ENCODE measurements around the gene COLEC11. TPM values are rescaled to one million over a fixed set of nuclear protein-coding genes. Genes with fewer than 3 reads are reported as not detected.
"Not testable (repeated sequence)": the region's sequence is repeated elsewhere in the genome, so short reads cannot be mapped to it uniquely, and the experiment has no call there.

COLEC11 gene
- total RNA-seq, 1 donor from 2014 or later = not detected

GRCh38 chr2:3608373-3609278, 13.7 kb downstream of the COLEC11 start:
- Mint-ChIP-seq H3K27me3 (peaks cover 3% of the 10 kb centered on the region), H3K36me3 (ENCODE audit: insufficient read depth) (peaks cover 2% of the 10 kb centered on the region)
- TF ChIP-seq CTCF (IDR thresholded peaks at IDR 0.05; ENCODE audit: unreplicated experiment) = no peak

GRCh38 chr2:3609279-3609673, 14.4 kb downstream of the COLEC11 start:
- H3K9me3 Mint-ChIP-seq (ENCODE audit: low read depth); DNase-seq (ENCODE audit: low spot score, unreplicated experiment); H3K4me3 Mint-ChIP-seq (ENCODE audit: low read depth); H3K27ac Mint-ChIP-seq; H3K27me3 Mint-ChIP-seq; H3K36me3 Mint-ChIP-seq (ENCODE audit: insufficient read depth); H3K4me1 Mint-ChIP-seq (ENCODE audit: low read depth): not testable (repeated sequence)

More at GRCh38 chr2:3608373-3609278, 13.7 kb downstream of the COLEC11 start:
- H3K4me1 Mint-ChIP-seq (ENCODE audit: low read depth) = peaks cover 8% of the 10 kb centered on the region
- no peak for DNase-seq (ENCODE audit: low spot score, unreplicated experiment)
- H3K4me3 Mint-ChIP-seq (ENCODE audit: low read depth) = no peak overlapping the region
- no peaks in the 10 kb centered on the region for H3K9me3 Mint-ChIP-seq (ENCODE audit: low read depth)
- no peak overlapping the region for H3K27ac Mint-ChIP-seq

- no peak for TF ChIP-seq CTCF (IDR thresholded peaks at IDR 0.05; ENCODE audit: unreplicated experiment)
- peaks cover 3% of the 10 kb centered on the region for H3K27me3 Mint-ChIP-seq
- no peak overlapping the region for H3K27ac Mint-ChIP-seq
- no peak for DNase-seq (ENCODE audit: low spot score, unreplicated experiment)
- no peak overlapping the region for H3K4me3 Mint-ChIP-seq (ENCODE audit: low read depth)
- peaks cover 2% of the 10 kb centered on the region for H3K36me3 Mint-ChIP-seq (ENCODE audit: insufficient read depth)
- peaks cover 3% of the 10 kb centered on the region for H3K9me3 Mint-ChIP-seq (ENCODE audit: low read depth)
- peaks cover 6% of the 10 kb centered on the region for H3K4me1 Mint-ChIP-seq (ENCODE audit: low read depth)
These were observed 15.5 kb downstream of the COLEC11 start for GRCh38 chr2:3610415-3610814.

GRCh38 chr2:3610881-3611505, 16.1 kb downstream of the COLEC11 start:
- Mint-ChIP-seq H3K36me3 (ENCODE audit: insufficient read depth) (peaks cover 2% of the 10 kb centered on the region), H3K27me3 (peaks cover 3% of the 10 kb centered on the region), H3K9me3 (ENCODE audit: low read depth) (peaks cover 3% of the 10 kb centered on the region), H3K4me3 (ENCODE audit: low read depth) (no peak overlapping the region), H3K27ac (peak overlapping the region; percentile 9), H3K4me1 (ENCODE audit: low read depth) (peaks cover 4% of the 10 kb centered on the region)
- TF ChIP-seq CTCF (IDR thresholded peaks at IDR 0.05; ENCODE audit: unreplicated experiment) = no peak
- DNase-seq (ENCODE audit: low spot score, unreplicated experiment) = no peak

- no peak overlapping the region for H3K4me3 Mint-ChIP-seq (ENCODE audit: low read depth)
These were observed 16.7 kb downstream of the COLEC11 start for GRCh38 chr2:3611589-3611988.

More at GRCh38 chr2:3611589-3611988, 16.7 kb downstream of the COLEC11 start:
- no peak overlapping the region for H3K27ac Mint-ChIP-seq
- TF ChIP-seq CTCF (IDR thresholded peaks at IDR 0.05; ENCODE audit: unreplicated experiment) = no peak
- H3K27me3 Mint-ChIP-seq = peaks cover 3% of the 10 kb centered on the region
- H3K36me3 Mint-ChIP-seq (ENCODE audit: insufficient read depth) = peaks cover 2% of the 10 kb centered on the region
- peaks cover 3% of the 10 kb centered on the region for H3K9me3 Mint-ChIP-seq (ENCODE audit: low read depth)
- no peak for DNase-seq (ENCODE audit: low spot score, unreplicated experiment)
- peaks cover 4% of the 10 kb centered on the region for H3K4me1 Mint-ChIP-seq (ENCODE audit: low read depth)
